GM19099 (cell line): ENCODE data around the gene SYT9.

ENCODE experiments used
- POLR2A ChIP-seq: IDR thresholded peaks from 3 replicates; pipeline ENCODE4 v1.6.1; 2011; ENCODE audit warnings: low read depth; ENCODE audit not compliant: insufficient read length; ENCODE audit errors: extremely low read depth

SYT9 gene

DNA sequence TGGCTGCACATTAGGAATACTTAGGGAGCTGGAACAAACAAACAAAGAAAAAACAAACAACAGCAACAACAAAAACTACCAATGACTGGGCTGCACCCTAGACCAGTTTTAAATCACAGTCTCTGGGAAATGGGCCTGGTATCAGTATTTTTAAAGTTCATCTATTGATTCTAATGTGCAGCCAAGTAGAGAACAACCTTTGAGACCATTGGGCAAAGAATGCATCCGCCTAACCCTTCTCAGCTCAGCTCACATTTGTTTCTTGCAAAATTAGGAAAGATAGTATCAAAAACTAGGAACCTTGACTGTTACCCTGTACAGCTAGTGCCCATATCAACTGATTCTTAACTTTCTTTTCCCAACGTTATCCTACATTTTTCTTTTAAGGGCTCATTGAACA is 5.2 kb downstream of the SYT9 start:
- no peak for TF ChIP-seq POLR2A

DNA sequence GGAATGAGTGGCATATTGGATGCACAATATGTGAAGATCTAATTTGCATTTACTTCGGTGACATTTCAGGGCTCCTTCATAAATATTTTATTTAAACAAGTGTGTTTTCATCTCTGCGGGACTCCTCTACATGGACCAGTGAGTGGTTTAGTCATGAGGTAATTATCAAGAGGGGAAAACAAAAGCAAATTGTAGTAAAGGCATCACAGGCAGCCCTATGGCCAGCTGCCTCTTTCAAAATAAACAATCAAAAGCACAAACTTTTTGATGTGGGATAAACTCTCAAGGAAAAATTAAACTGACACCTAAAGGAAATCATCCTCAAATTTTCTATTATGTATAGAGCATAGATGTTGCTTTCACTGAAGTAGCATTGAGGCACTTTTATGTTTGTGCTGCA is 6.0 kb downstream of the SYT9 start:
- TF ChIP-seq POLR2A = no peak

DNA sequence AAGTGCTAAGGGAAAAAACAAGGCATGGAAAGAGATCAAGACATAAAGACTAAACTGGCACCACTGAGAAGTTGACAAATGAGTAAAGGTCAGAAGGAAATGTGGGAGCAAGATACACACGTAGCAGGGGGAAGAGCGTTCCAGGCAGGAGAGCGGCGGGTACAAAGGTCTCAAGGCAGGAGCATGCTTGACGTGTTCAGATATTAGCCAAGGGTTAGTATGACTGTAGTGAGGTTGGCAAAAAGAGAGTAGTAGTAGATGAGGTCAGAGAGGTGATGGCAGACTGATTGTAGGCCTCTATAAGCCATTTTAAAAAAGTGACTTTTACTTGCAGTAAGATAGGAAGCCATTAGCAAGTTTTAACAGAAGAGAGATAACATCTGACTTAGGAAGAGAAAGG is 9.9 kb downstream of the SYT9 start:
- TF ChIP-seq POLR2A = no peak

DNA sequence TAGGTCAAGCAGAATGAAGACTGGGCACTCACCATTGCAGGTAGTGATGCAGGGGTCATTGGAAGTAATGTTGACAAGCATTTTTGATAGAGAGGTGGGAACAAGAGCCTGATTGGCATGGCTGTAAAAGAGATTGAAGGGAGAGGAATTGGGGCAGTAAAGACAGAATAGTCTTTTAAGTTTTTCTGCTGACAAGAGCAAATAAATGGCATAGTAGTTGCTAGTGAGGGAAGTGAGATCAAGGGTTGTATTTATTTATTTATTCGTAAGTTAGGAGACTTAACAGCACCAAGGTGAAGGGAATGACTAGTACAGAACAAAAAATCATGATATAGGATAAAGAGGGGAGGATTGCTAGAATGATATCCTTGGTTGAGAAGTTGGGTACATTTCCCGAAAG is 11.0 kb downstream of the SYT9 start:
- TF ChIP-seq POLR2A = no peak

DNA sequence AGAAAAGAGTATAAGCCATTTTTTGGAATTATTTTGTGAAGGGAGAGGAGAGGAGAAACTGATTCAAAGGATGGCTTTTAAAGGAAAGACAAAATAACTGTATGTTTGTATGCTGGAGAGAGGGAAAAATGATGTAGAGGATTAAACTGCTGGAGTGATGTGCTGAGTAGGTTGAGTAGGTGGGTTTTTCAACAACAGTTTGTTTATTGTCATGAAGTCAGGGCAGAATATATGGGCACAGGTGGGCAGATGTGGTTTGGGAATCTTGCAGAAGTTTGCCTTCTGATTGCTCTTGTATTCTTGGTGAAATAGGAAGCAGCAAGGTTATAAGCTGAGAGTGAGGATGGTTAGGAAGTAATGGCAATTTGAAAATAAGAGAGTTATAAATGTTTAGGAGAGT is 12.1 kb downstream of the SYT9 start:
- no peak for TF ChIP-seq POLR2A

DNA sequence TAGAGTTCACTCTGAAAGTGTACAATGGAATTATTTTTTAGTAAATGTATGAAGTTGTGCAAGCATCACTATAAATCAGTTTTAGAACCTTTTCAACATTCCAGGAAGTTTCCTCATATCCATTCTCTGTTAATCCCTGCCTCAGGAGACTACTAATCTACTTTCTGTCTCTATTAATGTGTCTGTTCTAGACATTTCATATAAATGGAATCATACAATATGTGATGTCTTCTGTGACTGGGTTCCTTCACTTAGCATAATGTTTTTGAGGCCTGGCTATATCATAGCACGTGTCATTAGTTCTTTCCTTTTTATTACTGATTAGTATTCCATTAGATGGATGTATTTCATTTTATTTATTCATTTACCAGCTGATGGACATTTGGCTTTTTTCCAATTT is 17.1 kb downstream of the SYT9 start:
- no peak for TF ChIP-seq POLR2A

DNA sequence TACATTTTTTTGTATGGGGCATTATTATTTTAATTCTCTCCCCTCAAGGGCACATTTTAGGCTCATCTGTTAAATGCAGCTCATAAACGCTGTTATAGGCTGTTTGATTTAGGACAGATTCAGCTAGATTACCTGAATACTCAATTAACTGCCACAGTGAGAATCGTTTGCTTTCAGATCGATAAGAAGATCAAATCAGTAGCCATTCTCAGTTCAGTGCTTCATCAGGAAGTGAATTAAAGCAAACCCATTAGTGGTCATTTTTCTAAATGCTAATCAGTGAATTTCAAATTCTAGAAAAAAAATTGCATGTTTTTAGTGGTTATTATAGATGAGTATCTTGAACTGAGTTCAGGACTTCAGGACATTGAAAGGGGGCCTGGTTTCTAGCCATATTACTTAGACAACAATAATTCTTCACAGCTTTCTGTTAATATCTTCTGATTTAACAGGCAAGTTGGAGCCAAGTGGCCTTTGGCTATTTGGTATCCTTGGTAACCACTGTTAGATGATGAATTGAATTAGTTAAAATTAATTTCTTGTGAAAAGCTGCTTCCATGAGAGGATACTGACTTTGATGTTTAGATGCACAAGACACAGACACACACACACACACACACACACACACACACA is 18.6 kb downstream of the SYT9 start:
- no peak for TF ChIP-seq POLR2A

DNA sequence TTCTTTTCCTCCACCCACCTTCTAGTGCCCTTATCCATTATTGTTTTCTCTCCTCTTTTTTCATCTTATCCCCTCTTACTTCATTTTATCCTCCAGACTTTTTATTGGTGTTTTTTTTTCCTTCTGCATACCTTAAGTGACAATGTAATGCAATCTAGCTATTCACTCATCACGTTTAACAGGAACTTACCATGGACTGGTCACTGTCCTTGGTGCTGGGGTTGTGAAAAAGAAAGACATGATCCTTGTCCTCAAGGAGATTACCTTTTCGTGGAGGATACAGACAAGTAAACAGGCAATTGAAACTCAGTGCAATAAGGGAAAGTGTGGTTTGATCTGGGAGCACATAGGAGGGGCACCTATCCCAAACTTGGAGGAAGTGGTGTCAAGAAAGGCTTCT is 20.7 kb downstream of the SYT9 start:
- TF ChIP-seq POLR2A = no peak

DNA sequence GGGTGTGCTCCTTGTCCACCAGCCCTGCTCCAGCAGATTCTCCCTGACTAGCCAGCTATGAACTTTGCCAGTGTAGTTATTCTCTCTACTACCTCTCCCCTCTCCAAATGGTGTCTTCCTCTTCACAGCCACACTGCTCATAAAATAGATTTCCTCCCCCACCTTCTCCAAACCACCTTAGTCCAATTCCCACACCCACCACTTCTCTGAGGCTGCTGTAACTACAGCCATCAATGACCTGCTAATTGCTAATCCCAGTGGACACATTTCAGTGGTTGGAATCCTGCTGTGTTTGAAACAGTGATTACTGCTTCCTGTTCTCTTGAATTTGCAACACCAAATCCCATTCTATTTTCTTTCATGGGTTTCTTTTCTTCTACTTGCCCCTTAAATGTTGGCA is 23.4 kb downstream of the SYT9 start:
- TF ChIP-seq POLR2A = no peak

DNA sequence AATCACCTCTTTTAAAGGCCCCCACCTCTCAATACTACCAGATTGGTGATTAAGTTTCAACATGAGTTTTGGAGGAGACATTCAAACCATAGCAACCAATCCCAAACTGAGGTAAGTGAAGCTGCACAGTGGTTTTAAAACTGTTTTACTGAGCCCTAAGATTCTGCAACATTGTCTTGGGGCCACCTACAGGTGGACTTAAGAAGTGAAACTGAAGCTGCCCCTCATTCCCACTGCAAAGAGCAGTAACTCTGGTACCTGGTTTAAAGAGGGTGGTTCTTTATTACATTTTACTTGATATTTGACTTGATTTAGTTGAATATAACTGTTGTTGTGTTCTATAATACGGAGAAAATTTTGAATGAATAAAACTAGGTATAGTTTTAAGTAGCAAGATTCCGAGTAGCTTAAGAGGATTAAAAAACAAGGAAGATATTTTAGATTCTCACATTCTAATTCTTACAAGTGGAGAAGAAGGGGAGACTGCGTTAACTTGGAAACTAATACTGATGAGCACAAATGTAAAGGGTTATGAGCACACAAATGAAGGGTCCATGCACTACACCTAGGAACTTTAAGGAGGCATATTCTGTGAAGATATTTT is 26.7 kb downstream of the SYT9 start:
- TF ChIP-seq POLR2A = no peak

DNA sequence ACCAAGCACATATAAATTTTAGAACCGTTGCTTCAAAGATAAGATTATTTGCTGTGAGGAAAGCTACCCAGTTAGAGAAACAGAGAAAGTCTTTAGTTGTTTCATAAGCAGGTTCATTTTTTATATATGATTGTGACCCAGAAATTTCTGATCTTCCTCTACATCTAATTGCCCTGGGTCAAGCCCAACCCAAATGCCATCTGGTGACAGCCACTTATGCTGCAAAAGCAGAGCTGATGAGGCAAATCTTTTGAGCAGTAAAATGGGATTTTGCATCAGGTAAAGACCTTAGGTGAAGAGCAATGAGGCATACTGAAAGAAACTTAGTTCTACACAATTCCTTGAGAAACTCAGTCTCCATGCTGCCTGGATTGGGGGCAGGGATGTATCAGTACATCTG is 28.0 kb downstream of the SYT9 start:
- TF ChIP-seq POLR2A = no peak

DNA sequence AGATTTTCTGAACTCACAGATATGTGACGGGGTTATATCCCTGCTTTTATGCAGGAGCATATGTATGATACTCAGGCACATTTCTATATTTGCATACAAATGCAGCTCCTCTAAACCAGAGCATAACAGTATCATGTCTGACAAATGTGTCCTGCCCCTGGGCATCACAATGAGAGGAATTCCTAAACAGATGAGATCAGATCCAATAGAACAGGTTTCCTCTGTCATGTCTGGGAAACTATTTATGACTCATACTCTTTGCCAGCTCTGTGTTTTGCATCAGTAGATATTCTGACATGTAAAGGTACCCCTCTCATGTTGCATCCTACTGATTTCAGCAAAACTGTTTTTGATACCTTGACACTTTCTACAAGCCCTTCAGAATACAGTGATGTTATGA is 29.4 kb downstream of the SYT9 start:
- no peak for TF ChIP-seq POLR2A

DNA sequence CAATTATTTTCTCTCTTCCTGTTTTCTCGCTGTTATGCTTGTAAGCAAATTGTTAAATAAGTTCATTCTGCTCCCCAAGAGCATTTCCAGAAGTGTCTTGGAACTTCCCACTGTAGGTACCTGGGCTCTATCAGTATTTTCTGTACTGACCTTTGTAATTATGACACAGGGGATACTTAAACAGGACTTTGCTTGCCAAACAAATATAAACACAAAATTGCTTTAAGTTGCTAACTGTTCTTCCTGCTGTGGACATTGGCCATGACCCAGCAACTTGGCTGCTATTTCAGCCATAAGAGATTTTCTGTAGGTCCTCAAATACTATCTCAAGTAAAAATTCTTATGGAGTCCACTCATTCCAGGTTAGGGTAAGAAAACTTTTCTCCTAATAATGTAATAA is 30.1 kb downstream of the SYT9 start:
- TF ChIP-seq POLR2A = no peak

DNA sequence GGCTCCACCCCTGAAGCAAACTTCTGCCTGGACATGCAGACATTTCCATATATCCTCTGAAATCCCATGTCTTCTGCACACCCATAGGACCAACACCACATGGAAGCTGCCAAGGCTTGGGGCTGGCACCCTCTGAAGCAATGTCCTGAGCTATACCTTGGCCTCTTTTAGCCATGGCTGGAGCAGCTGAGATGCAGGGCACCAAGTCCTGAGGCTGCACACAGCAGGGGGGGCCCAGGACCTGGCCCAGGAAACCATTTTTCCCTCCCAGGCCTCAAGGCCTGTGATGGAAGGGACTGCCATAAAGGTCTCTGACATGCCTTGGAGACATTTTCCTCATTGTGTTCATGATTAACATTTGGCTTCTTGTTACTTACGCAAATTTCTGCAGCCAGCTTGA is 34.5 kb downstream of the SYT9 start:
- TF ChIP-seq POLR2A = no peak

DNA sequence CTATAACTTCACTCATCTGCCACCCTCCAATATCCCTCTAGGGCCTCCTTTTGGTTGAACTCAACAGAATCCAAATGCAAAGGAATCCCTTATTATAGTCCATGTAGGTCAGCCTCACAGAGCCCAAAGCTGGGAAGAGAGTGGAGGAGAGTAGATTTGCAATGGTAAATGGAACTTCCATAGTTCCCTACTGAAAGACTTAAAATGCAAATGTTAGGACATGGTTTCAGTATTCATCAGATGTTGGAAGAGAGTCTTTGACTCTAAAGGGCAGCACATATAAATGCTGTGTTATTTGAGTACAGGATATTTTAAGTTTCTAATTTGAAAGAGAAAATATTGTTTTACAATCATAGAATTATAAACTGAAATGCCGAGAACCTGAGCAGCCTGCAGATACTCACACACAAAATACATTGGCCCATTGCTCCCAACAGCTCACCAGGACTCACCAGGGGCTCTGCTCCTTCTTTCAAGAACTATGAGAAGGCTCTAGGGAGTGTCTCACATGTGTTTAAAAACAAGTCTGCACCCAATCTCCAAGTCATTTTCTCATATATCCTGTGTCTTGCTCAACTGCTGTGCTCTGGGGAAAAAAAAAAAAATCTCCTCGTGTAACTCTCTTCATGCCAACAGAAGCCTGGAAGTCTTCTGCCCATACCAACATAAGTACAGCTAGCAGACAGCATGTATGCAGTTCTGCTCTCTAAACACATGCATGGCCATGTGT is 39.6 kb downstream of the SYT9 start:
- no peak for TF ChIP-seq POLR2A

DNA sequence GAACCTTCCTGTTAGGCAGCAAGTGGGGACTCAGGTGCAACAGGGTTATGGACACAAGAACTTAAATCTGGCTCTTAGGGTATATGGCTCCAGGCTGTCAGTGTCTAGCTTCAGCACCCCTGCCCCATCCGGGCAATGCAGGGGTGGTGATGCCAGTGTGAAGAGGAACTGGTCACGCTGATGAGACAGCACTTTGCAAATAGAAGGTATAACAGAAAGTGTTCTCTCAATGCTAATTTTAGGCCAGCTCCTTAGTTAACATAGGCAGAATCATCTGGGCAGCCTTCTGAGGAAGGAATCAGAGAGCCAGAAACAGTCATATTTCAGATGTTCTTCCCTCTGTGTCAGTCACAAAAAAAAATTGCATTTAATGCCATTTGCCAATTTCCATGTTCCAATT is 41.2 kb downstream of the SYT9 start:
- no peak for TF ChIP-seq POLR2A

DNA sequence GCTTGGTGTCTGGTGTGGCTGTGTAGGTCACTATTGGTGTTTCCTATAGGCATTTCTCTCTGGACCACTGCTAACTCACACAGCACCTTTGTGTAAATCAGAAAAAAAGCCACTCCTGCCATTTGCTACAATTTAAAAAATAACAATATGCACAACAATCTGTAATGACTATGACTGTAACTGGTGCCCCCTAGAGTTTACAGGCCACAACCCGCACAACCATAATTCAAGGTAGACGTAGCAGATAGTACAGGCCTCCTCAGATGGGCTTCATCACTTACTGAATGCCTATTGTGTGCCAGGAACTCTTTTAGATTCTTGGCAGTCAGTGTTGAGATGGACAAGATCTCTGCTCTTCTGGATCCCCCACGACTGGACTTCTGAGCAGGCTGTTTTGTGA is 47.7 kb downstream of the SYT9 start:
- TF ChIP-seq POLR2A = no peak

DNA sequence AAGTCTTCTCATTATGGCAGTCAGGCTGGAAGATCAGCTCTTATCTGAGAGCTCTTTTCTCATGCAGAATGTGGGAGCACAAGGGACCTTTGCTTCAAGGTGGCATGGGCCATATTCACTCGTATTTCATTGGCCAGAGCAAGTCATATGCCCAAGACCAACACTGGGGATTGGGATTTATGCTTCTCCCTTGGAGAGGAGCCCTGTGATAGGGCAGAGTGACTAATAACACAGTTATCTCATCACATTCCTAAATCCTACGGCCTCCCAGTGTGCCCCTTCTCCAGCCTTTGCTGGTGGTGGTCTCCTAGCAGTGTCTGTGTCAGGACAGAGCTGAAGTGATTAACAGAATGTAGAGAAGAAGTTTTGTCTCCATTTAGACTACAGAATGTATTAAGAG is 48.6 kb downstream of the SYT9 start:
- TF ChIP-seq POLR2A = no peak
